Fibroblast of skin of left quadriceps (primary cell): ENCODE results near the gene APOL4.
"Not testable (repeated sequence)": the region's sequence is repeated elsewhere in the genome, so short reads cannot be mapped to it uniquely, and the experiment has no call there.

Experiments
- DNase-seq, 2 experiments: peaks; one replicate each; pipeline ENCODE4 v3.0.0-alpha.2; 2013; ENCODE audit warnings: low read depth in 2 of 2

APOL4 gene

DNA sequence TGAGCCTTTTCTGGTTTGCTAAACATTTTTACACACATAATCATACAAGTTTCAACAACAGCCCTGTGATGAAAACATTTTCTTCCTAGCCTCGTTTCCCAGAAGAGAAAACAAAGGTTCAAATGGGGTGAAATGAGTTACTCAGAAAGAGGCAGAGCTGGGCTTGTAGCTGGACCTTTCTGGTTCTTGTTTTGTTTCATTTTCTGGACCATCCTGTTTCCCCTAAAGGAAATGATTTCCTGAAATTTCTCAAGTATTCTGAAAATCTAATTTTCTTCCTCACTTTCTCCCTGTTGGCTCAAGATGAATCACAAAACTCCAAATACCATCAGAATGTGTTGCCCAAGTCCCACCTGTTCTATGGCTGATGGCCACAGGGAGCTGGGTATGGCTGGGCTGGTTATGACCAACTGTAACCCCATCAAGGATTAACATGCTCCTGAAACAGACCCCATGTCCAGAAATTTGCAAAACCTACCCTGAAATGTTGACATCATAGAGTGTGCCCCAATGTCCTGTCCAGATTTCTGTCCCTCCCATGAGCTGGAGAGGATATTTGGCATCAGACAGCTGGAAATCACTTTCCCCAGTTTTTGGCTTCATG, 6.7 kb upstream of the APOL4 start:
- DNase-seq = no peak

DNA sequence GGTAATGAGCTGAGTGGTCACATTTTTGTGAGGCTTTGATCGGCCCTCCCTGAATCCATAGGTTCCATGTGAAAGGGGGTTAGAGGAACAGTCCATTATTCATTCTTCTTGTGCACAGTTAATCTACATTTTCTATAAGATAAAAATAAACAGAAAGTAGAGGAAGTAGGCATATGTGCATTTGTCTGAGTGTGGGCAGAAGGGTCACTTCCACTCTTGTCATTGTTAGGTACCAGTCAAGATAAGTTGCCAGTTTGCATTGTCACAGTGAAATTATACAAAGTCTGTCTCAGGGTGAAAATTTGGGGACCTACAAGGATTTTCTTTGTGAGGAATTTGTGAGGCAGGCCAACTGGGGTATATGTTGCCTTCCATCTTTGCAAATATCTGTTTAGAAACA, 4.6 kb upstream of the APOL4 start:
- DNase-seq = no peak

DNA sequence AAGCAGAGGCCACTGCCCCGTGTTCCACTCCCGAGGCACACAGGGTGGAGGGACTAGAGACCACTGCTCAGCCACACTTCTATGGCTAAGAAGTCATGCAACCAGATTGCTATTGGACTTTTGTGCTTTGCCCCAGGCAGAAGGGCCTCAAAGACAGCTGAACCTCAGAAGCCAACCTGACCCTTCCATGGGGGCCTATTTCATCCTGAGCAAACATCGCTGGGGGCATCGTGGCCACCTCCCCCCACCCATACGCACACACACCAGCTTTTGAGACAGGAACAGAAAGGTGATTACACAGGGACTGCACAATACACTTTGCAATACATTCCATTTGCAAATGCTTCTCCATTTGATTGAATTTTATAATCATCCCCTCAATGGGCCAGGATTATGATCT, 4.0 kb upstream of the APOL4 start:
- not testable (repeated sequence) for DNase-seq

DNA sequence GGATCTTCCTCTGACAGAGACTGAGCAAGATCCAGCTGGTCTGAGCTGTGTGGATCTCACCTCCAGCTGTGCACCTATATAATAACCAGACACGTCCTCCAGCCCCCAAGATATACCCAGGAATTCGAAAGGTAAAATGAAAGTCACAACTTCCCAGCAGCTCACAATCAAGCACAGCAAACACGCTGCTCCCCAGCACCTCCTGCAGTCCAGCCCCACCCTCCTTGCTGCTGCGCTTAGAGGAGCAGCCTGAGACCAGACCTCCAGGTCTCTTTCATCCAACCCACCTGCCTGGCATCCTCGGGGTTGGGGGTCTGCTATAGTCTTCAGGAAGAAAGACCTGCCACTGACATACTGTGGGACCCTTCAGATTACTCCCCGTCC, 3.0 kb upstream of the APOL4 start:
- no peak for DNase-seq

DNA sequence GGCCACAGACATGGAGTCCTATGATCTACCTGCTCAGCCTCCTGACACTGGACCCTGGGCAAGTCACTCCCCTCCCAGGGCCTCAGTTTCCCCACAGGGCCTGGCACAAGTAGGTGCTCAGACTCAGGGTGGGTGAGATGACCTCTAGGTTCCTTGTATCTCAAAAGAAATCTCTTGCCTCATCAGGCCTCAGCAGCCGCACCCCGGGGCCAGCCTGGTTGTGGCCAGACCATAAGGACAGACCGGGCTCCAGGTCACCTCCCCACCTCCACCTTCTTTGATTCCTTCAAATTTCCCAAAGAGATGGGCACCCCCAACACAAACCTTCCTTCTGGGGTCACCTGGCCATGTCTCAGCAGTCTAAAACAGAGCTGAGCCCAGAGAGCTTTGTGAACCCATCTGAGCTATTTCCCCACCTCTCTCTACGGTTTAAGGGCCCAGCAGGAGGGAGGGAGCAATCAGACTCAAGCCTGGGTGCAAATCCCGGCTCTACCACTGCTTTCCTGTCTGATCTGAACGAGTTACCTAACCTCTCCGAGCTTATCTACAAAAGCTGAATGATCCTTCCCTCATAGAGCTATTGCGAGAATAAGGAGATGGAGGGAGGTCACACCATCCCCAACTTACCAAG, 2.5 kb upstream of the APOL4 start:
- DNase-seq = no peak

DNA sequence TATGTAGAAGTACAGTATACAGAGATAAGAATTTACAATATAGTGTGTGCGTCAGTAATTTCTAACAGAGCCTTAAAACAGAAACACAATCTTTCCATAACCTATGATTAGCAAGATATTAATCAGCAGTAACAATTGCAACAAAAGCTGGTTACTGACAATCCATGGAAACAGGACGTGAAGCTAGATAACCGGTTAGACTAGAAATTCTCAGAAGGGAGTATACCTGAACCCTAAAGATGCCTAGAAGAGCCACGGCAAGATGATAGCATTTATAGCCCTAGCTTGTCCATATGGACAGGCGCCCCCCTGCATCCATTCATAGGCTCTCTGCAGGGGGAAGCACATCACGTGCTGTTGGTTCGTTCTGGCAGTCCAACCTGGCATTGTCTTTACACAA, 1.8 kb upstream of the APOL4 start:
- not testable (repeated sequence) for DNase-seq

DNA sequence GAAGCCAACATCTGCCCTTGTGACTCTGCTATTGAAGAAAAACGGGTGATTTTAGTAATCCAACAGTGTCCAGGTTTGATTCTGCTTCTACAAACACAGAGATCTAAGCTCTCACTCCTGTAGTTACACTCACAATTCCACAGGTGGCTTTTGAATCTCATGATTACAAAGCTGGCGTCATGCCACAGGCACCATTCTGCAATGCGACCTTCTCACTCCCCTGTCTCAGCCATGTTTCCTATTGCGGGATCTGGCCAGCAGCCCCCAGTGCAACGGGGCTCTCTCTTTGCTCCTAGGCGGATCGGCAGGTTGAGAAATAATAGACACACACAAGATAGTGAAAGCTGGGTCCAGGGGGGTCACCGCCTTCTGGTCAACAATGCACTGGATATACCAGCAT, 1.3 kb upstream of the APOL4 start:
- DNase-seq = not testable (repeated sequence)

DNA sequence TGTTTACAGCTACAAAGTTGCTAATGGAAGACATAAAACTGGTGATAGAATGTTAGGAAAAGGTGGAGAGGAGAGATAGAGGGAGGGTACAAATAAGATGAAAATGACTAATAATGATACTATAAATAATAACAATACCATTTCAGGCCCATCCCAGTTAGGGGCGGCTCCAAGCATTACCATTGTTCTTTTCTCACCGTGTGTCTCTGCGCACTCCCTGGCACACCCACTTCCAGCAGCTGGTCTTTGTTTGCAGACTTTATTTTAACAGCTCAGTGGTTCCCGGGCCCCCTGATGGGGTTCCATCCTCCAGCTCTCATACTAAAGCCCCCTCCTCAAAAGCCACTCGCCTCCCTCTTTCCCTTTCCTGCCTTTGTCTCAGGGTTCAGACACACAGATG, 584 bp downstream of the APOL4 start:
- DNase-seq = not testable (repeated sequence)

DNA sequence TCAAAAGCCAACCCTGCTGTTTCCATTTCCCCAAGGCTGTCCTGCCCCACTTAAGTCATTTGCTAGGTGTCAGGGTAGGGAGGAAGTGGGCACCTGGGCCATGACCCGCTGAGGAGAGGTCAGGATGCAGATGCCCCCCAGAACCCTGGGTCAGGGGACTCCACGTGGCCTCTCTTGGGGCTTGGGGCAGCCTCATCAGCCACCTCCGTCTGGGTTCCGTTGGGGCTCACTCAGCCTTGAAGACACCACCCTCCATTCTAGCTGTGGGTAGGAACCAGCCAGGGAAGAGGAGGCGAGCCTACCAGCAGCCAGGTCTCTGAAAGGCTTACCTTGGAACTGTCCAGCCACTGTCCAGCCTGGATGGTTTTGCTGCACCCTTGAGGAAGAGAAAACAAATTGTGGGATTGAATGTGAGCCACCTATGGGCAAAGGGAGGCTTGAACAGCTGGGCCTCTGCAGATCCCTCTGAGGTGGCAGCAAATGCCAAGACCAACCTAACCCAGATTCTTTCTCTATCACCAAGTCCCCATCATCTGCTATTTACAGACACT, 2.5 kb downstream of the APOL4 start:
- DNase-seq = no peak

DNA sequence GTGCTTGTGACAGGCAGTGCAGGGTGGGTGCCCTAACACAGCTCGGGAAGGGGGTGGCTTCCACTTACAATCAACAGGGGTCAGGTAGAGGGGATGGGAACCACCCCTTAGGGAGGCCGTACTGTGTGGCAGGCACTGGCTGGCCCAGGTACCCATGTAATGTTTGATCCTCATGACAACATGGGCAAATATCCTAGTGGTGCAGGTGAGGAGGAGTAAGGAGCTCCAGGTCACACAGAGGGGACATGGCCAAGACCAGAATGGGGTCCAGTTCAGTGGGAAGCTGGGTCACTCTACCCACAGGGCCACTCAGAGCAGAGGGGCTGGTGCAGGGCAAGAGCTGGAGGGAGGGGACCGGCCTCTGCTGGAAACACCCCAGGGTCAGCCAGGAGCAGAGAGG, 3.1 kb downstream of the APOL4 start:
- no peak for DNase-seq

DNA sequence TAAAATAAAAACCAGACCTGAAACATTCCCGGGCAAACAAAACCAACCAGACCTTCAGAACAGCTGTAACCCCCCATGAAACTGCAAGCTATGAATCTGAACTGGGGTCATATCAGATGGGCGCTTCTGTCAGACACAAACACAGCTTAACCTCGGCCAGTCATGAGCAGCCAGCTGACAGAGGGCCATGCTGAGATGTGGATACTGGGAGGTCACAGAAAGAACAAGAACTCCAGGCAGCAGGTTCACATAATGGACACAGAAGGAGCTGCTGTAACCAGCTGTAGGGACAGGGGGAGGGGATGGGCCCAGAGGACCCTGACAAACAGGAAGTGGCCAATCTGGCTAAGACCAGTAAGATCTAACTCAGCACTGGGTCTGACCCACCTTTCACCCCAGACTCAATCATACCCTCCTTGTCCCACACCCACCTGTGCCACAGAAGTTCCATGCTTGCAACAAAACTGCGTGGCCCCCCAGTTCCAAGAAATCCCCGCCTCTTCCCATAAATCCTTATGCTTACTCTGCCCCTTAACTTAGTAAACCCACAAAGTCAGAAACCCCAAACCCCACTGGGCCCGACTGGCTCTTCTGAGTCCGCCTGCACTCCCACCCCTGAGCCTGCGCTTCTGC, 4.0 kb downstream of the APOL4 start:
- no peak for DNase-seq

DNA sequence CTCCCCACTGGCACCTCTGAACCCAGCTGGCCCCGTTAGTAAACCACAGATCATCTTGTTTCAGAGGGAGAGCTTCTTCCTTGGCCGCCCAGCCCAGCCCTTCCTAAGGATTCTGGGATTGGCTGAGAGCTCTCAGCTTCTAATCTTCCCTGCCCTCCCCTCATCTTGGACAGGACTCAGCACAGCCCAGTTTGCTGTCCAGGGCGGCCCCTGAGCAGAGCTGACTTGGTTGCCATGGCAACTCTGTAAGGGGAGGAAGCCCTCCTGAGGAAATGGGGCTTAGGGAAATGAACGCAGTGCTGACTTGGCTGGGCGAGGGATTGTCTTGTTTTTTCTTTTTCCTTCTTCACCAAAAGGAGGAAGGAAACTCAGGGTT, 4.6 kb downstream of the APOL4 start:
- peak; percentile 62 to 67 for DNase-seq

DNA sequence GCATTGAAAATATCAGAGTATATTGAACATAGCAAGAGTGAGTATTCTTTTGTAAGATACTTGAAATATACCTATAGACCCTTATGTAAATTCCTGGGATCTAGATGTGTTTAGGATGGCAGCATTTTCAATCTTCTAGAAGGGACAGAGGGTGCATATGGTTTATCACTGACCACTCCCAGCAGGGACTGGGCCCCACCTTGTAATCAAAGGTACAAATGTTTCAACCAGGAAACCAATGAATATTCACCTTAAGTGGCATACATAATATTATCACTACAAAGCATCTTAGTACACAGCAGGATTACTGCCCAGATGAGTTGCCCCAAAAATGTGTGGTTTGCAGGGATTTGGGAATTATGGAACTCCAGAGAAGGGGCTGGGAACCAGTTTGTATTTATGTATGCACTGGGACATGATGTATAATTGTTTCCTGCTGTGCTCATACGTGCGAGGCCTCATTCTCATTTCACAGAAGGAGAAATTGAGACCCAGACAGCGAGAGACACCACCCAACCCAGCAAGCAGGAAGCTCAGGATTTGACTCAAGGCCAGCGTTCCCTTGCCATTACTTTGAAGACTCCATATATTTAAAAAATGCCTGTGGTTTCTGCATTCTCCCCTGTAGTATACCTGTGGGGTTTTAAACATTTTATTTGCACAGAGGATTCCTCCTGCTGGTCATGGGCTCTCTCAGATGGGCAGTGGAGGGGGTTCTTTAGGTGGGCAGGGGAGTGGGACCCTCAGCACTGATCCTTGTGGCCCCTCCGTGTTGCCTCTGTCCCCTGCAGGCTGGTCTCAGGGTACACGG, 5.2 kb downstream of the APOL4 start:
- DNase-seq = no peak

DNA sequence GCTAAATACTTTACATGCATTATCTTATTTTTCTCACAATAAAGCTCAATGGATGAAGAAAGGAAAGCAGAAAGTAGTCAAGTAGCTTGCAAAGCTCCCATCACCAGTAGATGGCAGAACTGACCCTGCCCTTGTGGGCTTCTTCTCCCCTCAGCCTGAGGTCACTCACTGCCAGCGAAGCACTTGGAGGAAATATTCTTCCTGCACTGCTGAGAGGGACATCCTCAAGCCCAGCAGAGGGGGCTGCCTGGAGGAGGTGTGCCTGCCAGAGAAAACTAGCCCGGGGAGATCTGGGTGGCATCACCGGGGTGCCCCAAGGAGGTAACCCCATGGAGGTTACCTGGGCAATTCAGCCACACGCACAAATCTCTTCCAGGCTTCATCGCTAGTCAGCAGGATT, 6.6 kb downstream of the APOL4 start:
- DNase-seq = peak; percentile 49 to 55

DNA sequence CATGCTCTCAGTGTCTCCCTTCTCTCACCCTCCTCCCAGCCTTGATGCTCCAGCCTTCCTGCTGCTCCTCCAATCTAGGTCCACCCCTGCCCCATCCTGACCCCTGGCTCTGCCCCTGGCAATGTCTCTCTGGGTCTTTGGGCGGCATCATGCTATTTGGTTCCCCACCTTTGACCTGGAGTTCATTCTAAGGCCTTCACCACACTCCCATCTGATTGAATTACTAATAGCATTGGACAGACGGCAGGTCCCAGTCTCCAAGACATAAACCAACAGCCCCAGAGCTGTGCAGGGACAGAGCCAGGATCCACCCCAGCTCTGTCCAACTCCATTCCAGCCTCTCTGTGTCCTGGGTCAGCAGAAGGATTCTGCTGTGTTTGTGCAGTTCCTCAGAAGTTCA, 7.2 kb downstream of the APOL4 start:
- DNase-seq = no peak

DNA sequence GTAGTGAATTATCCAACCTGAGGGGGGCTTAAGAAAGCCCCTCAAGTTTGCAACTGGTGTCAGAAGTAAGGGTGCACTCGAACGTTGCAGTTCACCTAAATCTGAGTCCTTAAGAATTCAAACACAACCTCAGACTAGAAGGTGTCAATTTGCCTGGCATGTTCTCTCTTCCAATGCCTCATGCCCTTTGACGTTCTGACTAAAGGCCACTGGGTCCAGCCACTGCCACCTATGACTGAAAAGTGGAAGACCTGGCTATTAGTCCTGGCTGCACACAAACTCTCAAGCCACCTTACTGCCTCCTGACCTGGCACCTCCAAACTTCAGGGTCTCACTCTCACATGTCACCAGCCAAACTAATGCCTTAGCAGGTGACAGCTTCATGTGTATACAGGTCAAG, 8.0 kb downstream of the APOL4 start:
- no peak for DNase-seq

DNA sequence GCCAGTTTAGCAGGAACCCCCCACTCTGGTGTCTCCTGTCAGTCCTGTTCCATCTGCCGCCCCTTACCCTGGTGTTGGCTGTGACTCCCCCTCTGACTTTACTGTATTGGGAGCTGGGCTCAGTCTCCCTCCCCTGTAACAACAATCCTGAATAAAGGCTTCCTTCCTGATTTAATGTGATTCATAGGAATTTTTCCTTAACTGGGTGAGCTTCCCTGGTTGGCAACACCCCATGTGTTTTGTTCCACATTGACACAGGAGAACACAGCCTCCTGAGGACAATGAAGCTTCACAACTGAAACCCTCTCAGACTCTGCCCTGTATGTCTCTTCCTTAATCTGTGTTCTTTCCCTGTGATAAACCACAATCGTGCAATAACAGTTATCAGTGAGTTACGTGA, 8.4 kb downstream of the APOL4 start:
- no peak for DNase-seq

DNA sequence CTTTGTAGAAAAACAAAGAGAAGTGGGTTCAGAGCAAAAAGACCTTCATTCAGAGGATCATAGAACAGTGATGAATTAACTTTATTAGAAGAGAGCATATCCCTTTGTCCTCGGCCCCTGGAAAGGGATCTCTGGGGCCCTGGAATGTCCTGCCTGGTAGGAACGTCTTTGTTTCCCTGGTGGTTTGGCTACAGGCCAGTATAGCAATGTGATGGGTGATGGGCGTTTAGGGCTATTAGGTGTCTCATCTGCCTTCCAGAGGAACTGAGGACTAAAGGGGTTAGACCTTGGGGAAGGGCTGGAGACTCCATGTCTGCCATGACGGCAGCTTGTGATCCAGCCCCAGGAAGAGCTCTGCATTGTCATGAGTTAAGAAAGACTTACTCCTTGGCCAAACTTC, 9.1 kb downstream of the APOL4 start:
- no peak for DNase-seq

DNA sequence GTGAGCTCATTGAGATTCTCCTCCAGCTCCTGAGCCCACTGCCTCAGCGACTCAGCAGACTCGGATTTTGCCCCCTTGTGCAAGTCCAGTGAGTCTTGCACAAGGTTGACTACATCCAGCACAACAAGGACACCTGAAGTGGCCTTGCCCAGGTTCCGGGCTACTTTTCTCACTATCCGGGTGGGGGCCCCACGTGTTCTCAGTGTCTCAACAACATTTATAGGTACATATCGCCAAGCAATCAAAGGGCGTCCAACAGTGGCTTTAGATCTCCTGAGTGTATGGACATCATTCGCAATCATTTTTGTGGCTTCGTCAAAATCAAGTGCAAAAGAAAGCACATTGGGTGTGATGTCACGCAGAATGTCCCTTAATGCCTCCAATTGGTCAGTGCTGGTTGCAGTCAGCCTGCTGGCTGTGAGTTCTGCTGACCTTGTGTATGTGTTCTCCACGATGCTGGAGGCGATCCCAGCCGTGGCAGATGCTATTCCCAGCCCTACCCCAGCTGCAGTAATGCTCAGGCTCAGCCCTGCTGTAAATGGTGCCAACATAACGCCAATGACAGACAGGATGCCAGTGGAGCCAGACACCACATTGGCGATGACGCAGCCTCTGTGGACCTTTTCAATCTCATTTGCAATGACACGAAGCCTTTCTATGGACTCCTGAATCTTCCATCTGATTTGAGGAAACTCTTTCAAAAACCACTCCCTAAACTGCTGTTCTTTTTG, 10.3 kb downstream of the APOL4 start:
- no peak for DNase-seq

DNA sequence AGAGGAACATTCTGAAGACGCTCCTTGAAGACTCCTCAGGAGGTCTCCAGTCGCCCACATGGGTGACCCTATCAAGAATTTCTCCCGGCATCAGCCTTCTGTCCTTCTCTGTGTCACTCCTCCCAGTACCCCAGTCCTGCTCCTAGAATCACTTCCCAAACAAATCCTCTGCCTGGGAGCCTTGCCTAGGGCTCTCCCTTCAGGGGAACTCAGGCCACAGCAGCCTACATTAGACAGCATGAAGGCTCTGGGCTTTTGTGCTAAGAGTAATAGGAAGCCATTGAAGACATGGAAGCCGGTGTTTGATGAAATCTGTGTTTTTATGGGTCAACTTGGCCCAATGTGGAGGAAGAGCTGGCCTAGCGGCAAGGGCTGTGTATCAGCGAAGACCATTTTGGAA, 13.7 kb downstream of the APOL4 start:
- DNase-seq = not testable (repeated sequence)

DNA sequence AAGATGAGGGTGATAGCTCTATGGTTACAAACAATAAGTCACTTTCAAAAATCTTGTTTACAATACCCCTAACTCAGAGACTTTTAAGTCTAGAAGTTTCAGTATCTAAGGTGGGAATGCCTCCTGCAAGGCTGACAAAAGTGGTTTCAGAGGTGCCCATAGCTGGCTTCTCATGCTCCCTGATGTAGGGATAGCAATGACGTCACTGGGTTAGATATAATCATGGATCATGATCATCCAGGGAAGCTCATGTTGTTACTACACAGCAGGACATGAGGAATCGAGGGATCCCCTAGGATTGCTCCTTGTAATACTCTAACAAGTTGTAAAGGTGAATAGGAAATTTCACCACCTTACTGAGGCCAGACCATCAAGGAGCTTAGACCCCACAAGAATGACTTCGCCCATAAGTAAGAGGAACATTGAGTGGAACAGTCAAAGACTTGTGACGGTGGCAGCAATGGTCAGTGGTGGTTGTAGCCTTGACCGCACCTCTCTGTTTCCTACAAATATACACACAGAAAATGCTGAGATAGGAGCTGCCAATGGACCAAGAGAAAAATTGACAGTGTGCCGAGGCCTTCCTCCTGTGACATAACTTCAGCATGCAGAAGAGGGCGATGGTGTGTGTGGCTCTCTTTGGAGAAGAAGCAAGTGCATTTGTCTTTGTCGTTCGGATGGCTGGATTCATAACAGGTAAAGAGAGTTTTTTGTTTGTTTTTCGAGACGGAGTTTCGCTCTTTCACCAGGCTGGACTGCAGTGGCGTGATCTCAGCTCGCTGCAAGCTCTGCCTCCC, 15.6 kb downstream of the APOL4 start:
- DNase-seq = no peak
